Measurements from ENCODE around the gene DCUN1D3. TPM values are rescaled to one million over a fixed set of nuclear protein-coding genes. Genes with fewer than 3 reads are reported as not detected.

The DCUN1D3 gene
- total and polyA plus RNA-seq, 2 donors (not counting 3 experiments of a cell fraction or from before 2014, with no cell fraction given) = 10.4 to 35.0 TPM

DNA sequence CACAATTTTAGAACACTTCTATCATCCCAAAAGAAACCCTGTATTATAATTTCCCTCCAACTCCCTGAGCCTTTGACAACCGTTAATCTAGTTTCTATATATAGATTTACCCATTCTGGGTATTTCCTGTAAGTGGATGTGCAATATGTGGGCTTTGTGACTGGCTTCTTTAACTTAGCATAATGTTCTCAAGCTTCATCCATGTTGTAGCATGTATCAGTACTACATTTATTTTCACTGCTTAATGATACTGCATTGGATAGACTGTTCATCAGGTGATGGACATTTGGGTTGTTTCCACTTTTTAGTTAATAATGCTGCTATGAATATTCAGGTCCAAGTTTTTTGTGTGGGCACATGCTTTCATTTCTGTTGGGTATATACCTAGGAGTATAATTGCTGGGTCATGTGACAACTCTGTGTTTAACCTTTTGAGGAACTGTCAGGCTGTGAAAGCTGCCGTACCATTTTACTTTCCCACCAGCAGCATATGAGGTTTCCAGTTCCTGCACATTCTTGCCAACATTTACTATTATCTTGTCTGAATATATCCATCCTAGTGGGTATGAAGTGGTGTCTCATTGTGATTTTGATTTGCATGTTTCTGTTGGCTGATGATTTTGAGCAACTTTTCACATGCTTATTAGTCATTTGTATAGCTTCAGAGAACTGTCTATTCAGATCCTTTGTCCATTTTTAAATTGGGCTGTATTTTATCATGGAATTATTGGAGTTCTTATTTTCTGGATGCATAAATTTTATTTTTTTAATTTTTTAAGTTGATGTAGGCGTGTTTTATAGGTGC, 77.4 kb downstream of the DCUN1D3 start:
- Histone ChIP-seq H3K4me3 (replicated peaks in 1 of 3; ENCODE audit: insufficient read depth in 1 of 3, low read depth in 1 of 3, low read length in 3 of 3) (no peak overlapping the region), H3K9ac (replicated peaks; ENCODE audit: extremely low read depth, insufficient read depth, low read length) (no peak overlapping the region), H3K27ac (ENCODE audit: insufficient read depth, low read depth, low read length) (no peak overlapping the region), H3K36me3 (ENCODE audit: control insufficient read depth in 2 of 2, extremely low read depth in 1 of 2, insufficient read depth in 2 of 2, low read length in 2 of 2) (peaks cover 4 to 8% of the 10 kb centered on the region in 2 experiments), H3K4me1 (ENCODE audit: control insufficient read depth, extremely low read depth, insufficient read depth, low read length) (no peaks in the 10 kb centered on the region), H3K4me2 (ENCODE audit: insufficient read depth, low read length) (no peak overlapping the region), H3K9me3 (replicated peaks; ENCODE audit: control insufficient read depth, insufficient read depth, low read length) (no peaks in the 10 kb centered on the region), H3K27me3 (ENCODE audit: control insufficient read depth in 2 of 2, insufficient read depth in 2 of 2, low read length in 2 of 2) (no peaks in the 10 kb centered on the region), H4K20me1 (replicated peaks; ENCODE audit: control insufficient read depth, extremely low read depth, insufficient read depth, low read length) (no peaks in the 10 kb centered on the region), H3K9me1 (replicated peaks; ENCODE audit: control insufficient read depth, extremely low read depth, insufficient read depth, low read length) (no peaks in the 10 kb centered on the region), H2AFZ (ENCODE audit: low read depth, low read length) (no peak overlapping the region), H3K79me2 (ENCODE audit: control insufficient read depth, insufficient read depth, low read length) (no peaks in the 10 kb centered on the region)
- ChIA-PET CTCF (no interaction called here), POLR2A (no interaction called here)
- FAIRE-seq (no peak), DNase-seq (ENCODE audit: low read depth, low spot score) (no peak)
- no TSS peak for BruUV-seq (replicated peaks)
- dilution Hi-C loops (cut with MboI; ENCODE audit: extremely low pct_ligation_motif_present, low sequenced_read_pairs) (no loop called here), intact Hi-C loops (cut with micrococcal nuclease) (no loop called here)
- TF ChIP-seq GATA2 (IDR thresholded peaks at IDR 0.05; ENCODE audit: insufficient read depth, insufficient read length, low read depth, low read length) = no peak
- TF ChIP-seq, protein P1, sequence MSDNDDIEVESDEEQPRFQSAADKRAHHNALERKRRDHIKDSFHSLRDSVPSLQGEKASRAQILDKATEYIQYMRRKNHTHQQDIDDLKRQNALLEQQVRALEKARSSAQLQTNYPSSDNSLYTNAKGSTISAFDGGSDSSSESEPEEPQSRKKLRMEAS (IDR thresholded peaks at IDR 0.05; ENCODE audit: insufficient read depth, insufficient read length) = no peak
- TF ChIP-seq, protein P2, sequence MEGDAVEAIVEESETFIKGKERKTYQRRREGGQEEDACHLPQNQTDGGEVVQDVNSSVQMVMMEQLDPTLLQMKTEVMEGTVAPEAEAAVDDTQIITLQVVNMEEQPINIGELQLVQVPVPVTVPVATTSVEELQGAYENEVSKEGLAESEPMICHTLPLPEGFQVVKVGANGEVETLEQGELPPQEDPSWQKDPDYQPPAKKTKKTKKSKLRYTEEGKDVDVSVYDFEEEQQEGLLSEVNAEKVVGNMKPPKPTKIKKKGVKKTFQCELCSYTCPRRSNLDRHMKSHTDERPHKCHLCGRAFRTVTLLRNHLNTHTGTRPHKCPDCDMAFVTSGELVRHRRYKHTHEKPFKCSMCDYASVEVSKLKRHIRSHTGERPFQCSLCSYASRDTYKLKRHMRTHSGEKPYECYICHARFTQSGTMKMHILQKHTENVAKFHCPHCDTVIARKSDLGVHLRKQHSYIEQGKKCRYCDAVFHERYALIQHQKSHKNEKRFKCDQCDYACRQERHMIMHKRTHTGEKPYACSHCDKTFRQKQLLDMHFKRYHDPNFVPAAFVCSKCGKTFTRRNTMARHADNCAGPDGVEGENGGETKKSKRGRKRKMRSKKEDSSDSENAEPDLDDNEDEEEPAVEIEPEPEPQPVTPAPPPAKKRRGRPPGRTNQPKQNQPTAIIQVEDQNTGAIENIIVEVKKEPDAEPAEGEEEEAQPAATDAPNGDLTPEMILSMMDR (IDR thresholded peaks at IDR 0.05; ENCODE audit: extremely low read depth in 1 of 2, insufficient read depth in 1 of 2, low read depth in 1 of 2, low read length in 2 of 2) = no peak
- no peak for TF ChIP-seq MYC (IDR thresholded peaks at IDR 0.05; ENCODE audit: low read depth, low read length)
- no peak for TF ChIP-seq EZH2 (IDR thresholded peaks at IDR 0.05; ENCODE audit: borderline replicate concordance, low read depth, low read length, severe bottlenecking)
- TF ChIP-seq POLR2AphosphoS5 (IDR thresholded peaks at IDR 0.05; ENCODE audit: insufficient read depth, low read depth, low read length) = no peak

Data from endothelial cell of umbilical vein (primary cell).